ENCODE results near the gene DUSP11. TPM values are rescaled to one million over a fixed set of nuclear protein-coding genes. Genes with fewer than 3 reads are reported as not detected.
A peak's percentile ranks its signal among the peaks of the same experiment; 100 is the strongest.
"Not testable (repeated sequence)": the region's sequence is repeated elsewhere in the genome, so short reads cannot be mapped to it uniquely, and the experiment has no call there.

Gene DUSP11
- total RNA-seq, result 25.5 and 26.8 TPM in 2 replicates

- peak; percentile 68 for DNase-seq (ENCODE audit: low read depth, low spot score)
Measured at GRCh38 chr2:73779467-73780236, at the start of gene DUSP11. Gene DUSP11 (minus strand): TSS chr2:73780103. CDS start chr2:73779974, 129 bp downstream.

GRCh38 chr2:73828818-73829570, 49.1 kb upstream of the DUSP11 start, which contains the start of gene STAMBP:
Gene STAMBP (plus strand): TSS chr2:73828961. CDS start chr2:73830857, 1,896 bp downstream.
- DNase-seq (ENCODE audit: low read depth, low spot score), result peak; percentile 88

GRCh38 chr2:73828389-73828817, 48.5 kb upstream of the DUSP11 start:
- DNase-seq (ENCODE audit: low read depth, low spot score), result no peak

GRCh38 chr2:73827660-73828388, 47.9 kb upstream of the DUSP11 start:
- no peak for DNase-seq (ENCODE audit: low read depth, low spot score)

- DNase-seq (ENCODE audit: low read depth, low spot score), result no peak
Measured at GRCh38 chr2:73827018-73827417, 47.1 kb upstream of the DUSP11 start.

GRCh38 chr2:73825408-73825807, 45.5 kb upstream of the DUSP11 start:
- no peak for DNase-seq (ENCODE audit: low read depth, low spot score)

GRCh38 chr2:73823916-73824523, 44.1 kb upstream of the DUSP11 start:
- DNase-seq (ENCODE audit: low read depth, low spot score), result peak; percentile 74

- no peak for DNase-seq (ENCODE audit: low read depth, low spot score)
Measured at GRCh38 chr2:73823416-73823815, 43.5 kb upstream of the DUSP11 start.

GRCh38 chr2:73822991-73823390, 43.1 kb upstream of the DUSP11 start:
- DNase-seq (ENCODE audit: low read depth, low spot score), result no peak

GRCh38 chr2:73822276-73822675, 42.4 kb upstream of the DUSP11 start:
- no peak for DNase-seq (ENCODE audit: low read depth, low spot score)

- DNase-seq (ENCODE audit: low read depth, low spot score), result no peak
Measured at GRCh38 chr2:73821669-73822068, 41.8 kb upstream of the DUSP11 start.

- no peak for DNase-seq (ENCODE audit: low read depth, low spot score)
Measured at GRCh38 chr2:73821227-73821626, 41.3 kb upstream of the DUSP11 start.

- DNase-seq (ENCODE audit: low read depth, low spot score), result no peak
Measured at GRCh38 chr2:73818296-73818695, 38.4 kb upstream of the DUSP11 start.

GRCh38 chr2:73812635-73813034, 32.7 kb upstream of the DUSP11 start:
- no peak for DNase-seq (ENCODE audit: low read depth, low spot score)

- no peak for DNase-seq (ENCODE audit: low read depth, low spot score)
Measured at GRCh38 chr2:73811878-73812277, 32.0 kb upstream of the DUSP11 start.

GRCh38 chr2:73783883-73784282, 4.0 kb upstream of the DUSP11 start, which contains the start of gene C2orf78:
Gene C2orf78 (plus strand): TSS chr2:73784183. CDS start chr2:73784310, 127 bp downstream.
- DNase-seq (ENCODE audit: low read depth, low spot score), result not testable (repeated sequence)

- DNase-seq (ENCODE audit: low read depth, low spot score), result not testable (repeated sequence)
Measured at GRCh38 chr2:73783402-73783801, 3.5 kb upstream of the DUSP11 start.

GRCh38 chr2:73780237-73780582, 307 bp upstream of the DUSP11 start:
- DNase-seq (ENCODE audit: low read depth, low spot score), result no peak

- DNase-seq (ENCODE audit: low read depth, low spot score), result not testable (repeated sequence)
Measured at GRCh38 chr2:73778867-73779466, 936 bp downstream of the DUSP11 start.

- no peak for DNase-seq (ENCODE audit: low read depth, low spot score)
Measured at GRCh38 chr2:73776869-73777519, 2.9 kb downstream of the DUSP11 start.

Data from pulmonary artery endothelial cell (primary cell).